SJCRH30 (cell line): Measurements from ENCODE around the gene FRMPD4. TPM values are rescaled to one million over a fixed set of nuclear protein-coding genes. Genes with fewer than 3 reads are reported as not detected.

ENCODE experiments used
- DNase-seq, 2 experiments: peaks; one replicate each; pipeline ENCODE4 v3.0.0-alpha.2; 2015 to 2020
- H3K27ac ChIP-seq: fragments of 250-450 bp; sonication (Bioruptor Pico); 2 replicates; pipeline ENCODE4 v1.5.1; 2020; ENCODE audit warnings: mild to moderate bottlenecking, moderate library complexity
- H3K27me3 ChIP-seq: fragments of 250-450 bp; sonication (Bioruptor Pico); 2 replicates; pipeline ENCODE4 v1.5.1; 2020; ENCODE audit warnings: mild to moderate bottlenecking, moderate library complexity
- H3K36me3 ChIP-seq: fragments of 250-450 bp; sonication (Bioruptor Pico); 2 replicates; pipeline ENCODE4 v1.5.1; 2020; ENCODE audit warnings: mild to moderate bottlenecking, moderate library complexity
- H3K4me1 ChIP-seq: fragments of 250-450 bp; sonication (Bioruptor Pico); 2 replicates; pipeline ENCODE4 v1.5.1; 2020; ENCODE audit warnings: mild to moderate bottlenecking, moderate library complexity
- H3K4me3 ChIP-seq: fragments of 250-450 bp; sonication (Bioruptor Pico); 2 replicates; pipeline ENCODE4 v1.5.1; 2020; ENCODE audit warnings: mild to moderate bottlenecking, moderate library complexity
- H3K9me3 ChIP-seq: fragments of 250-450 bp; sonication (Bioruptor Pico); replicated peaks from 2 replicates; pipeline ENCODE4 v1.5.1; 2020; ENCODE audit warnings: mild to moderate bottlenecking, moderate library complexity
- total RNA-seq: library from RNA; depleted of rRNA; stranded (reverse); fragments of >200 nt; shearing (Covaris generic); gene quantifications from 2 replicates; pipeline ENCODE4 v1.2.3, GENCODE V29; 2014; rRNA removed

FRMPD4 gene
- total RNA-seq: not detected in 2 replicates

GRCh38 chrX:12138361-12139313 is at the start of gene FRMPD4:
TSS of gene FRMPD4 (plus strand) at chrX:12138473. CDS start at chrX:12138972, 499 bp downstream.
- no peaks in the 10 kb centered on the region for H3K4me1 ChIP-seq
- H3K9me3 ChIP-seq: no peaks in the 10 kb centered on the region
- H3K36me3 ChIP-seq: no peaks in the 10 kb centered on the region
- H3K27ac ChIP-seq: no peak within 1 kb of the TSS
- no peak for DNase-seq
- no peak within 1 kb of the TSS for H3K4me3 ChIP-seq
- no peaks in the 10 kb centered on the region for H3K27me3 ChIP-seq

GRCh38 chrX:12089740-12090139 is 48.5 kb upstream of the FRMPD4 start:
- Histone ChIP-seq H3K4me3 (no peak overlapping the region), H3K4me1 (no peaks in the 10 kb centered on the region), H3K36me3 (no peaks in the 10 kb centered on the region), H3K27me3 (no peaks in the 10 kb centered on the region), H3K9me3 (no peaks in the 10 kb centered on the region), H3K27ac (no peak overlapping the region)
- DNase-seq: no peak

DNA sequence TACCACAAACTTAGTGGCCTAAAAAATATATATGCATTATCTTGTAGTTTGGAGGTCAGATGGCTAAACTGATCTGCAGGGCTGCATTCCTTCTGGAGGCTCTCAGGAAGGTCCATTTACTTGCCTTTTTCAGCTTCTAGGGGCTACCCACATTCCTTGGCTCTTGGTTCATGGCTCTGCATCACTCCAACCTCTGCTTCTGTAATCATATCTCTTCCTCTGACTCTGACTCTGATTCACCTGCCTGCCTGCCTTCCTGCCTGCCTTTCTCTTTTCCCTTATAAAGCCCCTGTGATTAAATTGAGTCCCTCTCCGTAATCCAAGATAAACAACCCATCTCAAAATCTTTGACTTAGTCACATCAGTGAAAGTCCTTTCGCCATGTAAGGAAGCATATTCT is 25.0 kb upstream of the FRMPD4 start:
- Histone ChIP-seq H3K36me3 (no peaks in the 10 kb centered on the region), H3K9me3 (no peaks in the 10 kb centered on the region), H3K27me3 (no peaks in the 10 kb centered on the region), H3K4me1 (no peaks in the 10 kb centered on the region), H3K4me3 (no peak overlapping the region), H3K27ac (no peak overlapping the region)
- DNase-seq: no peak

DNA sequence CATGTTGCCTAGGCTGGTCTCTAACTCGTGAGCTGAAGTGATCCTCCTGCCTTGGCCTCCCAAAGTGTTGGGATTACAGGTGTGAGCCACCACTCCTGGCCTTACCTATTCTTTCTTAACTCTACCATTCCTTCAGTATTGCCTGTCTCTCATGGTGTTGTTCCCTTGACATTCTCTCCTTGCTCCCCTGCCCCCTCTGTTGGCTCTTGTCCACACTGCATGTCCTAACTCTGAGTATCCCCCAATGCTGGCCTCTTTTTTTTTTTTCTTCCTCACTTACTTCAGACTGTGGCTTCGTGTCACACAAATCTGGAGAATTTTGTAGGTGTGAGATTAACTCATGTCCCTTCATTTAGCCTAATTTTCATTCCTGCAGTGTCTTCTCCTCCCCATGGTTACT is 22.9 kb upstream of the FRMPD4 start:
- Histone ChIP-seq H3K4me3 (no peak overlapping the region), H3K9me3 (no peaks in the 10 kb centered on the region), H3K4me1 (no peaks in the 10 kb centered on the region), H3K27ac (no peak overlapping the region), H3K36me3 (no peaks in the 10 kb centered on the region), H3K27me3 (0 out of 2 replicates have a peak, but pooled peaks cover 4% of the 10 kb centered on the region)
- peak in 1 of 2 experiments; percentile 30 for DNase-seq

DNA sequence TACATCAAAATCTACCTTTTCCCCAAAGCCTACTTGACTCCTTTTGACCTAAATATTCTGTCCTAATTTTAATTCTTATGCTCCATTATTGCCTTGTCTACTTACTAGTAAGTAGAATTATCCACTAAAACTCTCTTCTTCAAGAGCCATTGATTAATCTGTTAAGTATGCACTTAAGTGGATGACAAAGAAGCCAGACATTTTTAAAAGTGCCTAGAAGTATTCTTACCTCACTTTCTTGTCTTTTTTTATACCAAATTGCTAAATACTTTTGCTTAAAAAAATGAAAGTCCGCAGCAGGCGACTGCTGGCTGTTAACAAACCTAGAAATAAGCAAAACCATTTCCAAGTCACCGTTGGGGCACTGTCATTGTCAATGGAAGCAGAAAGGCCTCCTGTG is 20.1 kb upstream of the FRMPD4 start:
- H3K9me3 ChIP-seq: no peaks in the 10 kb centered on the region
- no peak overlapping the region for H3K27ac ChIP-seq
- DNase-seq: no peak
- no peak overlapping the region for H3K4me3 ChIP-seq
- no peaks in the 10 kb centered on the region for H3K4me1 ChIP-seq
- H3K36me3 ChIP-seq: no peaks in the 10 kb centered on the region
- H3K27me3 ChIP-seq: 0 out of 2 replicates have a peak, but pooled peaks cover 4% of the 10 kb centered on the region

DNA sequence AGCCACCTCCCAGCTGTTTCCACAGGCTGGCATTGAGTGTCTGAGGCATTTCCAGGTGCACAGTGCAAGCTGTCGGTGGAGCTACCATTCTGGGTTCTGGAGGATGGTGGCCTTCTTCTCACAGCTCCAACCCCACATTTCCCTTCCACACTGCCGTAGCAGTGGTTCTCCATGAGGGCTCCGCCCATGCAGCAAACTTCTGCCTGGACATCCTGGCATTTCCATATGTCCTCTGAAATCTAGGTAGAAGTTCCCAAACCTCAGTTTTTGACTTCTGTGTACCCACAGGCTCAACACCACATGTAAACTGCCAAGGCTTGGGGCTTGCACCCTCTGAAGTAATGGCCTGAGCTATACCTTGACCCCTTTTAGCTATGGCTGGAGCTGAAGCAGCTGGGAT is 10.3 kb upstream of the FRMPD4 start:
- Histone ChIP-seq H3K4me1 (no peaks in the 10 kb centered on the region), H3K36me3 (no peaks in the 10 kb centered on the region), H3K27ac (no peak overlapping the region), H3K27me3 (no peaks in the 10 kb centered on the region), H3K4me3 (no peak overlapping the region), H3K9me3 (no peaks in the 10 kb centered on the region)
- DNase-seq: no peak

GRCh38 chrX:12137951-12138360 is 317 bp upstream of the FRMPD4 start:
- Histone ChIP-seq H3K4me3 (no peak overlapping the region), H3K27me3 (no peaks in the 10 kb centered on the region), H3K36me3 (no peaks in the 10 kb centered on the region), H3K27ac (no peak overlapping the region), H3K4me1 (no peaks in the 10 kb centered on the region), H3K9me3 (no peaks in the 10 kb centered on the region)
- no peak for DNase-seq

DNA sequence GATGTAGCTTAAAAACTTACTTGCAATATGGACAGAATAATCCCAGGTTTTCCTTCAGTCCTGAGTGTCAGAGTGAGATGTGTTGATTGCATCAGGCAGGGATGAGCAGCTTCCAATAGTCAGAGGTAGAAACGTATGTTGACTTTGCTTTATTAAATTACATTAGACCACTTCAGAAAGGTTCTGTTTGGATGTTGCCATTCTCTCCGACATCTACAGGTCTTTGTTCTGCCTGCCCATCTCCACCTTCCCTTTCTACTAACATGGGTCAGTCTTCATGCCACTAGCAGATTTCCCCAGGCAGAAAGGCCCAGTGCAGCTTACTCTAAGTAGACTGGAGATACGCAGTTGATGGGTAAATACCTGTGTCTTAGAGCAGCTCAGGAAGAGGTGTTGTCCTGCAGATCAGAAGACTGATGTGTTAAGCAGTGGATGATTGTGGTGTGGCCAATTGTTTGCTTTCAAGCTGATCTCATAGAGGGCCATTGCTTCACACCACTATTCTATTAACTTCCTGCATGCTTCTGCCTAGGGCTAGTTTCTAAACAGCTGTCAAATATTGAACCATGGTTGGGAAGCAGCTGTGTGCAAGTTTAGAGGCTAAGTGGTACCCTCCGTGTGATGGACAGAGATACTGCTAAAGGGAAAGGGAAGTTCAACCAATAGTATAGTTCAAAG is 1.8 kb downstream of the FRMPD4 start:
- Histone ChIP-seq H3K27me3 (no peaks in the 10 kb centered on the region), H3K4me1 (no peaks in the 10 kb centered on the region), H3K9me3 (no peaks in the 10 kb centered on the region), H3K27ac (no peak overlapping the region), H3K36me3 (no peaks in the 10 kb centered on the region), H3K4me3 (no peak overlapping the region)
- peak in 1 of 2 experiments; percentile 16 for DNase-seq

- Histone ChIP-seq H3K27me3 (no peaks in the 10 kb centered on the region), H3K36me3 (no peaks in the 10 kb centered on the region), H3K27ac (no peak overlapping the region), H3K4me1 (no peaks in the 10 kb centered on the region), H3K4me3 (no peak overlapping the region), H3K9me3 (no peaks in the 10 kb centered on the region)
- no peak for DNase-seq
These were observed 3.2 kb downstream of the FRMPD4 start for GRCh38 chrX:12141511-12141910.

DNA sequence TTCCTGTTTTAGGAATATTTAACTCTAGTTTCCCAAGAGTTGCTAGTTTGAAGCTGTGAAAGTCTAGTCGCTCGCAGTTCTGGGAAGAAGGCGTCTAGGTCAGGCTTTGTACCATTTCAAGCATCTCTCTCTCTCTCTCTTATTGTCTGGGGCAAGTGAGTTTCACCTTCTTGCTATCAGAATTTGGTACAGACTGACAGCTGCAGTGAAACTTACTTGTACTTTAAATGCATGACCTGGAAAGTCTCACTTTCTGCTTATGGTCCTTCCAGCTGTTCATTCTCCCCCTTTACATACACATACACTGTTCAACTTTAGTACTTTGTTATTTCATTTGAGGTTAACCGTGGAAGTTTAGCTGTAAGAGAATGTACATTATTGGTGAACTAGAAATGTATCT is 4.4 kb downstream of the FRMPD4 start:
- Histone ChIP-seq H3K36me3 (no peaks in the 10 kb centered on the region), H3K4me3 (no peak overlapping the region), H3K4me1 (no peaks in the 10 kb centered on the region), H3K27ac (no peak overlapping the region), H3K27me3 (no peaks in the 10 kb centered on the region), H3K9me3 (no peaks in the 10 kb centered on the region)
- DNase-seq: no peak

GRCh38 chrX:12145402-12145801 is 7.1 kb downstream of the FRMPD4 start:
- Histone ChIP-seq H3K4me3 (no peak overlapping the region), H3K9me3 (no peaks in the 10 kb centered on the region), H3K27me3 (no peaks in the 10 kb centered on the region), H3K27ac (no peak overlapping the region), H3K36me3 (no peaks in the 10 kb centered on the region), H3K4me1 (no peaks in the 10 kb centered on the region)
- no peak for DNase-seq

- H3K27me3 ChIP-seq: no peaks in the 10 kb centered on the region
- H3K4me3 ChIP-seq: no peak overlapping the region
- DNase-seq: no peak
- H3K27ac ChIP-seq: no peak overlapping the region
- H3K9me3 ChIP-seq: no peaks in the 10 kb centered on the region
- no peaks in the 10 kb centered on the region for H3K36me3 ChIP-seq
- H3K4me1 ChIP-seq: no peaks in the 10 kb centered on the region
These were observed 11.6 kb downstream of the FRMPD4 start for GRCh38 chrX:12149670-12150407.

DNA sequence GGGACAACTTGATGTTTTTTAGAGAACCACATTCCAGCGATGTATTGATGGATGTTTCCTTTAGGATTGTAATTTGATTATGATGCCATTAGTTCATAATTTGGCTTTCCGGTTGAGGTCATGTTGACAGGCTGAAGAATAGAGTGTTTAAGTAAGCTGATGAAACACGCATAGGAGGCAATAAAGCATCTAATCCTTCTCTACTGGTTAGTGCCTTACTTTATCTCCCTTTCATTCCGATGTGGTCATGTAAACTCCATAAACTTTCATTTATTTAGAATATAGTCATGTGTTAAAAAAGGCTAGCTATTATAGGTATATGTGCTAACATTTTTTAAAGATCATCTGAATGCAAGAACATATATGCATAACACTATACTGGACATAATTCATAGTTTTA is 15.0 kb downstream of the FRMPD4 start:
- Histone ChIP-seq H3K27ac (no peak overlapping the region), H3K9me3 (no peaks in the 10 kb centered on the region), H3K36me3 (no peaks in the 10 kb centered on the region), H3K27me3 (no peaks in the 10 kb centered on the region), H3K4me1 (no peaks in the 10 kb centered on the region), H3K4me3 (no peak overlapping the region)
- DNase-seq: no peak

DNA sequence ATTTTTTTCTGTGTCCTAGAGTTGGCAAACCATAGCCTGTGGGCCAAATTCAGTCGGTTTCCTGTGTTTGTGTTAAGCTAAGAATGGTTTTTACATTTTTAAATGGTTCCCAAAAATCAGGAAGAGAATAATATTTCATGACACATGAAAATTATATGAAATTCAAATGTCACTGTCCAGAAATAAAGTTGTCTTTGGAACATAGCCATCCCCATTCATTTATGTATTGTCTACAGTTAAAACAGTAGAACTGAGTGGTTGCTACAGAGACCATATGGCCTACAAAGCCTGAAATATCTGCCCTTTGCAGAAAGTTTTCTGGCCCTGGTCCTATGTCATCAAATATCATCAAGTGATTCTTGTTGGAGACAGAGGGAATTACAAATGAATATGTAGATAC is 15.5 kb downstream of the FRMPD4 start:
- no peak for DNase-seq
- no peaks in the 10 kb centered on the region for H3K4me1 ChIP-seq
- no peaks in the 10 kb centered on the region for H3K9me3 ChIP-seq
- no peaks in the 10 kb centered on the region for H3K27me3 ChIP-seq
- no peak overlapping the region for H3K27ac ChIP-seq
- H3K4me3 ChIP-seq: no peak overlapping the region
- H3K36me3 ChIP-seq: no peaks in the 10 kb centered on the region

DNA sequence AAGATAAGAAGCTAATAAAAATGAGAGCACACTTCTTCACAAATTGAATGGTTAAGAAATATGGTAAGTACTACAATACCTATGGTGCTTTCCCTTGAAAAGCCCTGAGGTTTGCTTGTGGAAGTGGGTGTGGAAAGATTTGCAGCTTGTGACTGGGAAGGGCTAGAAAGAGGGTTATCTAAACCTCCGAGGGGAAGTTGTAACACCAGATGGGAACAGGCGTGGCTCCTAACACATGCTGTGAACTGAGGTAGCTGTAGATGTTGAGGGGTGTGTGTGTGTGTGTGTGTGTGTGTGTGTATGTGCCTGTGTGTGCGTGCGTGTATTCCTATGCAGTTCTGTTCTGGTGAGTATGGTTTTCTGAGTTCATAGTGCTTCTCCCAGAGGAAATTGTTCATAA is 21.5 kb downstream of the FRMPD4 start:
- H3K9me3 ChIP-seq: no peaks in the 10 kb centered on the region
- no peaks in the 10 kb centered on the region for H3K27me3 ChIP-seq
- H3K36me3 ChIP-seq: no peaks in the 10 kb centered on the region
- no peaks in the 10 kb centered on the region for H3K4me1 ChIP-seq
- no peak overlapping the region for H3K27ac ChIP-seq
- no peak overlapping the region for H3K4me3 ChIP-seq
- no peak for DNase-seq
